ENCODE data around the gene PDZD8. TPM values are rescaled to one million over a fixed set of nuclear protein-coding genes. Genes with fewer than 3 reads are reported as not detected.

PDZD8 gene
- total RNA-seq, 6 experiments from 2014 or later = 33.5 to 59.7 (median 46.4) TPM

- intact Hi-C loops (cut with DNase I) = no loop called here
- no peak for ATAC-seq
- H3K36me3 ChIP-seq = peaks cover 0 to 2% (median 0%) of the 10 kb centered on the region in 4 donors
- H3K27me3 ChIP-seq = no peaks in the 10 kb centered on the region
- no peak for TF ChIP-seq POLR2A (IDR thresholded peaks at IDR 0.05)
- TF ChIP-seq, protein P1, sequence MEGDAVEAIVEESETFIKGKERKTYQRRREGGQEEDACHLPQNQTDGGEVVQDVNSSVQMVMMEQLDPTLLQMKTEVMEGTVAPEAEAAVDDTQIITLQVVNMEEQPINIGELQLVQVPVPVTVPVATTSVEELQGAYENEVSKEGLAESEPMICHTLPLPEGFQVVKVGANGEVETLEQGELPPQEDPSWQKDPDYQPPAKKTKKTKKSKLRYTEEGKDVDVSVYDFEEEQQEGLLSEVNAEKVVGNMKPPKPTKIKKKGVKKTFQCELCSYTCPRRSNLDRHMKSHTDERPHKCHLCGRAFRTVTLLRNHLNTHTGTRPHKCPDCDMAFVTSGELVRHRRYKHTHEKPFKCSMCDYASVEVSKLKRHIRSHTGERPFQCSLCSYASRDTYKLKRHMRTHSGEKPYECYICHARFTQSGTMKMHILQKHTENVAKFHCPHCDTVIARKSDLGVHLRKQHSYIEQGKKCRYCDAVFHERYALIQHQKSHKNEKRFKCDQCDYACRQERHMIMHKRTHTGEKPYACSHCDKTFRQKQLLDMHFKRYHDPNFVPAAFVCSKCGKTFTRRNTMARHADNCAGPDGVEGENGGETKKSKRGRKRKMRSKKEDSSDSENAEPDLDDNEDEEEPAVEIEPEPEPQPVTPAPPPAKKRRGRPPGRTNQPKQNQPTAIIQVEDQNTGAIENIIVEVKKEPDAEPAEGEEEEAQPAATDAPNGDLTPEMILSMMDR (IDR thresholded peaks at IDR 0.05) = no peak
- peaks cover 0 to 42% (median 10%) of the 10 kb centered on the region in 4 donors for H3K4me1 ChIP-seq
- no peak overlapping the region for H3K27ac ChIP-seq
- H3K9me3 ChIP-seq = no peaks in the 10 kb centered on the region
- WGBS (ENCODE audit: insufficient coverage, low coverage, low lambda C conversion rate, missing lambda C conversion rate) = 61% methylated on average over 5 of the region's 5 CpGs
- H3K4me3 ChIP-seq = no peak overlapping the region
- DNase-seq = no peak
Observed at GRCh38 chr10:117342641-117343040, 32.6 kb downstream of the PDZD8 start.

DNA sequence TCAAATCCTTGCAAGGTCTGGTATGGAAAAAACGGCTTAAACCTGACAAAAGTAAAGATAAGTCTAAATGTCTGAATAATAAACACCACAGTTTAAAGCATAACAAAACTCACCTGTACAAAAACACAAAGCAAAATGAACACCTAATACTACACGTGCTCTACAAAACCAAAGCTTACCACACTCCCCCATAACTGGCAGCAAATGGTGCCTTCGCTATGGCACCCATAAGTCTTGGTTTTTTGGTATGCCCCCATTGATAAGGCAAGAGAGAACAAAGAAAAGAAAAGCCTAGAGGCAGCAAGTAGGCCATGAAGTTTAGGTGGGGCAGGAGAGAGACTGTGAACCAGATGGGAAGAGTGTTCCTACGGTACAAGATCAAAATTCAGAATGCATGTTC lies 34.2 kb downstream of the PDZD8 start:
- 86% methylated on average over 4 of the region's 4 CpGs for WGBS (ENCODE audit: insufficient coverage, low coverage, low lambda C conversion rate, missing lambda C conversion rate)
- no peaks in the 10 kb centered on the region for H3K9me3 ChIP-seq
- H3K4me1 ChIP-seq = peaks cover 0 to 42% (median 10%) of the 10 kb centered on the region in 4 donors
- no peak for ATAC-seq
- no peaks in the 10 kb centered on the region for H3K27me3 ChIP-seq
- intact Hi-C loops (cut with DNase I) = no loop called here
- peaks cover 0 to 2% (median 0%) of the 10 kb centered on the region in 4 donors for H3K36me3 ChIP-seq
- no peak overlapping the region for H3K4me3 ChIP-seq
- no peak for TF ChIP-seq POLR2A (IDR thresholded peaks at IDR 0.05)
- TF ChIP-seq, protein P1 (IDR thresholded peaks at IDR 0.05) = no peak
- peak overlapping the region in 1 of 3 donors; percentile 26 for H3K27ac ChIP-seq
- DNase-seq = no peak

DNA sequence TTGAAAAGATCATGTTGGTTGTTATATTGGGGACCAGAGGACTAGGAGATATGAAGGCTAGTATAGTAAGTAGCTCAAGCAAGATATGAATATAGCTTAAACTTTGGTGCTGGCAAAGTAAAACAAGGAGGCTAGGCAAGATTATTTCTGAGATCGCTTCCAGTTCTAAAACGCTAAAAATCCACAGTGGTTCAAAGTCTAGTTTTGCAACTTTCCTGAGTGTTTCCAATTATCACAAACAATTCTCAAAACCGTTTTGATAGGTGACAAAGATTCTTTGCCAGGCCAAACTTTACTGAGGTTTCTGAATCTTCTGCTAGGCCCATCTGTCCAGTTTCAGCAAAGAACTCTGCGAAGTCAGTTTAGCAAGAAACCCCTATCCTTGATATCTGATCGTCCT lies 35.3 kb downstream of the PDZD8 start:
- Histone ChIP-seq H3K4me1 (peaks cover 0 to 42% (median 10%) of the 10 kb centered on the region in 4 donors), H3K4me3 (no peak overlapping the region), H3K27ac (peak overlapping the region in 1 of 3 donors; percentile 26), H3K36me3 (no peaks in the 10 kb centered on the region), H3K27me3 (no peaks in the 10 kb centered on the region), H3K9me3 (no peaks in the 10 kb centered on the region)
- no peak for DNase-seq
- intact Hi-C loops (cut with DNase I) = no loop called here
- 53% methylated on average over 5 of the region's 5 CpGs for WGBS (ENCODE audit: insufficient coverage, low coverage, low lambda C conversion rate, missing lambda C conversion rate)
- ATAC-seq = peak; percentile 23 to 62 (median 48)
- TF ChIP-seq, protein P1 (IDR thresholded peaks at IDR 0.05) = no peak
- TF ChIP-seq POLR2A (IDR thresholded peaks at IDR 0.05) = no peak

- Histone ChIP-seq H3K4me1 (peaks cover 0 to 42% (median 10%) of the 10 kb centered on the region in 4 donors), H3K36me3 (no peaks in the 10 kb centered on the region), H3K9me3 (no peaks in the 10 kb centered on the region), H3K27me3 (no peaks in the 10 kb centered on the region), H3K27ac (peak overlapping the region in 1 of 3 donors; percentile 19), H3K4me3 (no peak overlapping the region)
- 92% methylated on average over 1 of the region's 1 CpG for WGBS (ENCODE audit: insufficient coverage, low coverage, low lambda C conversion rate, missing lambda C conversion rate)
- DNase-seq (no peak), ATAC-seq (peak; percentile 66 to 70 (median 68))
- intact Hi-C loops (cut with DNase I) = no loop called here
- TF ChIP-seq, protein P1 (IDR thresholded peaks at IDR 0.05) = no peak
- no peak for TF ChIP-seq POLR2A (IDR thresholded peaks at IDR 0.05)
Observed at GRCh38 chr10:117339578-117339977, 35.7 kb downstream of the PDZD8 start.

GRCh38 chr10:117334926-117335325 lies 40.3 kb downstream of the PDZD8 start:
- peaks cover 0 to 20% (median 6%) of the 10 kb centered on the region in 4 donors for H3K4me1 ChIP-seq
- ATAC-seq = no peak
- DNase-seq = no peak
- no peaks in the 10 kb centered on the region for H3K27me3 ChIP-seq
- H3K4me3 ChIP-seq = no peak overlapping the region
- H3K27ac ChIP-seq = no peak overlapping the region
- TF ChIP-seq, protein P1 (IDR thresholded peaks at IDR 0.05) = no peak
- no peak for TF ChIP-seq POLR2A (IDR thresholded peaks at IDR 0.05)
- intact Hi-C loops (cut with DNase I) = no loop called here
- H3K36me3 ChIP-seq = no peaks in the 10 kb centered on the region
- H3K9me3 ChIP-seq = no peaks in the 10 kb centered on the region

Measured in right lobe of liver (tissue), 6 donors.